Measurements from ENCODE around the gene TEAD3.

TEAD3 gene

DNA sequence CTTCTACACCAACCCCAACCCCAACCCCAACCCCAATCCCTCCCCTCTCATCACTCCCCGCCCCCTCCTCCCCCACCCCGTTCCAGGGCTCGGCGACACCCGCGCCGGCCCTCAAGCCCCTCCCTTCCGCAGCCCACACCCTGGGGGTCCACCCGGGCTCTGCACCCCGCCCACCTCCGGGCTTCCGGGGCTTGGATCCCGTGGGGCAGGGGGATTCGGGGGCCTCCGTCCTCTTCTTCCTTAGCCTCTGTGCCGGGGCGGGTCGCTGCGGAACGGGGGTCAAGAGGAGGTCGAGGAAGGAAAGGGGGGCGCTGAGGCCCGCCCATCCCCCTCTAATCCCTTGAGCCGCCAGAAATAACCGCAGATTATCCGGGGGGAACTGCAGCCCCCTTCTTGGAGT is 15.1 kb upstream of the TEAD3 start:
- no peak for DNase-seq

DNA sequence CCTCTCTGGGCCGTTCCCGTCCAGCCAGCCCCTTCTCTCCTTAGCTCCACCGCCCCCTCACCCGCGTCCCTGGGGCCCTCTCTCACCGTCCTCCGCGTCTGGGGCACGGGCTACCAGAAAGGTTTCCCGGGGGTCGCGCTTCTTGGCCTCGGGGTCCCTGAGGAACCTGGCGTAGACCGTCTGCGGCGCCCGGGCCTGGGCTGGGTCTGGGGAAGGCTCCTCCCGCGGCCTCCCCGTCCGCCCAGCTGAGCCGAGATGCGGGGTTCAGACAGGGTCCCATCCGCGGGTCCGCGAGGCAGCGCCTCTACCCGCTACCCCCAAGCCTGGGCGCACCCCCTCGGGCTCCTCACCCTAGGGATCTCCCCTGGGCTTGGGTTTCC is 14.7 kb upstream of the TEAD3 start:
- no peak for DNase-seq

DNA sequence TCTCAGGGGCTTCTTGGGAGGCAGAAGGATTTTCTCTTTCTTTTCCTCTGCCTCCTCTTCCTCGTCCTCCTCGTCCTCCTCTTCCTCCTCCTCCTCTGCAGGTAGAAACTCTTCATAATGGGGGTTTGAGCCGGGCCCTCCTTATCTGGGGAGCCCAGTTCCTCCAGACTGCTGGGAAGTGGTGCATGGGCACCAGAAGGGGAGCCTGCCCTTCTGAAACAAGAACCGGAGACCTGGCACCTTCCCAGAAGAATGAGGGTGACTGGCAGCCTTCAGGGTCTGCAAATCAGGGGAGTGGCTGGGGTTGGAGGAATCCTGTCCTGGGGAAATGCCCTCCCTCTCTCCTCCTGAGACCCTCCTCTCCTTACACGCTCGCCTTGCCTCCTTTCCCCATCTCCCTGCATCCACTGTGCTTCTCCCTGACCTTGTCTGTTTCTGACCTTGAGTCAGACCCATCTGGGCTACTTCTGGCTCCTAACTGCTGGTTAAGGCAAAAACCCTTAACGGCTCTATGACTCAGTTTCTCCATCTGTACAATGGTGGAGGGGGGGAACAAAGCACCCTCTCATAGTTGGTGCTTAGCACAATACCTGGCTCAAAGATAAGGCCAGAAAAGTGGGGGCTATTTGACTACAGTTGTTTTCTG is 14.2 kb upstream of the TEAD3 start:
- no peak for DNase-seq

DNA sequence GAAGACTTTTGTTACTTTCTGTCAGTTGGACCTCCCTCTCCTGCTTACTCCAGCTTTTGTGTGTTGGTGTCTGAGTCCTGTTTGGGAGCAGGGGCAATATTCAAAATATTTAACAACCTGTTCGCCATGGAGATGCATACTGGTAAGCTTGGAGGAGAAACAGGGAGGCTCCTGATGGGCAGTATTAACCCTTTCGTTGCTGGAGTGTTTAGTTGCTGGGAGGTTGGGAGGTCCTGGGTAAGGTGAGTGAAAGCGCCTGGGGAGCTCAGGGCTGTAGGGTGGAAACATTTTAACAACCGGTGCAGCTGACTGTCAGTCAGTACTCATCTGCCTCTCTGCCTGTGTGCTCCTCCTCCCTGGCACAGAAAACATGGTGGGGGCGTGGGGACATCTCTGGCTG is 11.7 kb upstream of the TEAD3 start:
- no peak for DNase-seq

DNA sequence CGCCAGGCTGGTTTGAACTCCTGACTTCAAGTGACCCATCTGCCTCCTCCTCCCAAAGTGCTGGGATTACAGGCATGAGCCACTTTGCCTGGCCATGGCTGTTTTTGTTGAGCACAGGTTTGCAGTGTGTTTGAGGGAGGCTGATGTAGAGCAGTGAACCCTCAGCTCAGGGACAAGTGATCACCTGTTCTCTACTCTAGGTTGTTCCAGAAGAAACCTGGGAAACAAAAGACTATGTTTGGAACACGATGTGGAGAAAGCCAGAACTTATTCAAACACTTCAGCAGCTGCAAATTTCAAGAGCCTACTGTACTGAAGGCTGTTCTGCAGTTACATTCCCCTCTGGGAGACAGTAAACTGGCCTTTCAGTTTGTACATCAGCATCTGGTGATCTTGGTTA is 11.1 kb upstream of the TEAD3 start:
- no peak for DNase-seq

DNA sequence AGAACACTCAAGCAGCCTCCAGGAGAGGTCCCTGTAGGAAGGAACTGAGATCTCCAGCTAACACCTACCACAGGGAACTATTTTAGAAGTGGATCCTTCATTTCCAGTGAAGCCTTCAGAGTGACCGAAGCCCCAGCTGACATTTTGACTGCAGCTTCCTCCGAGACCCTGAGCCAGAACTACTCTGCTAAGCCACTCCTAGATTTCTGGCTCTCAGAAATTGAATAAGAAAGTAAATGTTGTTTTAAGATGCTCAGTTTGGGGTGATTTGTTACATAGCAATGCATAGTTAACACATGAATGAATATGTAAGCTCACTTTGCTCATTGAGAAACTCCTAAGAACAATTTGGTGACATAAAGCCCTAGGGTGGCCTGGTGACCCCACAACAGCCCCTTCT is 10.3 kb upstream of the TEAD3 start:
- DNase-seq, result no peak

DNA sequence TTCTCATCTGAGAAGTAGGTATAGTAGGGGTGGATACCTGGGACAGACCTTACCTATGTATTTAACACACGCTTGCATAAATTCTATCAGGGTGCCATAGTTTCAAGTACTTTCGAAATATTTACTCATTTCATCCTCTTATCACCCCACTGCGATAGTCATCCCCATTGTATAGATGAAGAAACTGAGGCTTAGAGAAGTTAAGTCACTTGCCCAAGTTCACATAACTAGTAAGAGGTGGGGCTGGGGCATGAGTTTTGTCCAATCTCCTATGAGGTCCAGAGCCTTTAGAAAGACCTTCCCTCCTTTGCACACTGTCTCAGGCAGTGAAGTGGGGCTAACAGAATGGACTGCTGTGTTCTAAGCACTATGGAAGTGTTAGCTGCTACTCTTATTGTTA is 9.7 kb upstream of the TEAD3 start:
- no peak for DNase-seq

DNA sequence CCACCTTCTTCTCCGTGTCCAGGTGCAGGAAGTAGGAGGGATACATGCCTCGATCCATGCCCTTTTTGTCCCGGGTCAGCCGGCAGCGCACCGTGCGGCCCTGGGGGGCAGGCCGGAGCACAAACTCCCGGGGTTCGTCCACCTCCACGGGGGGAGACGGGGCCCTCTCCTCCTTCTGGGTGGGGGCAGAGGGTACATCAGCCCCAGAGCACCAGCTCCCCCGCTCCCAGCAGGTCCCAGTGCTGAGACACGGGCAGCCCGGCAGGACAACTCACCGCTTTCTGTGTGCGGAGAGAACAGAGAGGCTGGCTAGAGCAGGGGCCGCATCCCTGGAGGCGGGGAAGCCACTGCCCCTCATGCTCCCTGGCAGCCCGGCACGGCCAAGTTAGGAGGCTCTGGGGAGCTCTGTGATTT is 9.1 kb upstream of the TEAD3 start:
- no peak for DNase-seq

DNA sequence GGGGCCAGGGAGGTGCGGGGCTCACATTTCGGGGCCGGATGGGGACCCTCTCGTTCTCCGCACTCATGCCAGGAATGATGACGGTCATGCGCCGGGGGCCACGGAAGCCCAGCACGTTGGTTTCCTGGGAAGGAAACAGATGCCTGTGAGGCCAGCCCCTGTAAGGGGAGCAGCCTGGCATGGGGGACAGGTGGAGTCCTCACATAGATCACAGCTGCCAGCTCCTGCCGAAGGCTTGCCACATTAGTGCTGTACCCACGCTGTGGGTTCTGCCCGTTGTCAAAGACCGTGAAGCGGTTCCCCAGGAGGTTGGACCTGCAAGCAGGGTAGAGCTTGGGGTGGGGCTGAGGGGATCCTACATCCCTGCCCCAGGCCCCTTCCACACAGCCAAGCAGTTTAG is 6.7 kb upstream of the TEAD3 start:
- no peak for DNase-seq

DNA sequence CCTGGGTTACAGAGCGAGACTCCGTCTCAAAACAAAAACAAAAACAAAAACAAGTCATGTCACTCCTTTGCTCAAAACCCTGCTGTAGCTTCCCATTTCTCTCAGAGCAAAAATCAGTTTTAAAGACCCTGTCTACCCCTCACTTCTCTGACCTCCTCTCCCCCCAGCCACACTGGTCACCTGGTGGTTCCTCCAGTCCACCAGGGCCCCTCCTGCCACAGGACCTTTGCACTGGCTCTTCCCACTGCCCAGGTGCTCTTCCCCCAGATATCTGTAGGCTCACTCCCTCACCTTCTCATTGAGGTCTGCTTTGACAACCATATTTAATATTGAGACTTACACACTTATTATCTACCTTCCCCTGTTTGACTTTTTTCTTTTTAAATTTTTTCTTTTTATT is 4.9 kb upstream of the TEAD3 start:
- no peak for DNase-seq

DNA sequence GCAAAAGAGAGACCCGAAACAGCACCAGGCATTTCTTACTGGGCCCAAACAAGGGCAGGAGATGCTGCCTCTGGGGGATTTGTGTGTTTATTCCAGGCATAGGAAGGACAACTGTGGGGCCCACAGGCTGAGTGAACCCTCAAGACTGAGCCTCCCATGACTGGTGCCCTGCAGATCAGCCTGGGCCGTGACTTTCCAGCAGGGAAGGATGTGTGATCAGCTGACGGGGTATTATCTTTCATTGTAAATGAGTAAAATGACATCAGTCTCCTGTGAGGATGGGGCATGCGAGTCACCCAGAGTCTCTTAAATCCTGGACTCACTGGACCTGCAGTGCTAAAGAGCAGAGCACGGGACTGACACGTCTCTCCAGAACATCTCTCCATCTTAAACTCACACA is 3.9 kb upstream of the TEAD3 start:
- no peak for DNase-seq

DNA sequence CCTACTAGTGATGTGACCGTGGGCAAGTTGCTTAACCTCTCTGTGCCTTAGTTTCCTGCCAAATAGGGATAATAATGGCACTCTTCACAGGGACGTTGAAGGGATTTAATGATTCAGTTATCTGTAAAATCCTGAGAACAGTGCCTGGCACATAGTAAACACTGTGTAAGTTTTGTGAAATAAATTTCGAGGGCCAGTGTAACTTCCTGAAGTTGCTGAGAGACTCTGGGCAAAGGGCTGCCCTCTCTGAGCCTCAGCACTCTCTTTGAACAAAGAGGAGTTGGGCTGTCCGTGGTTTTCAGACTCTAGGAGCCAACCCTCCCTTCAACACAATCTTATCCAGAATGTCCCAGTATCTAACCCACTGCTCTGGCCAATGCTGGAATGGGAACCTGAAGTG is 2.5 kb upstream of the TEAD3 start:
- DNase-seq, result no peak

DNA sequence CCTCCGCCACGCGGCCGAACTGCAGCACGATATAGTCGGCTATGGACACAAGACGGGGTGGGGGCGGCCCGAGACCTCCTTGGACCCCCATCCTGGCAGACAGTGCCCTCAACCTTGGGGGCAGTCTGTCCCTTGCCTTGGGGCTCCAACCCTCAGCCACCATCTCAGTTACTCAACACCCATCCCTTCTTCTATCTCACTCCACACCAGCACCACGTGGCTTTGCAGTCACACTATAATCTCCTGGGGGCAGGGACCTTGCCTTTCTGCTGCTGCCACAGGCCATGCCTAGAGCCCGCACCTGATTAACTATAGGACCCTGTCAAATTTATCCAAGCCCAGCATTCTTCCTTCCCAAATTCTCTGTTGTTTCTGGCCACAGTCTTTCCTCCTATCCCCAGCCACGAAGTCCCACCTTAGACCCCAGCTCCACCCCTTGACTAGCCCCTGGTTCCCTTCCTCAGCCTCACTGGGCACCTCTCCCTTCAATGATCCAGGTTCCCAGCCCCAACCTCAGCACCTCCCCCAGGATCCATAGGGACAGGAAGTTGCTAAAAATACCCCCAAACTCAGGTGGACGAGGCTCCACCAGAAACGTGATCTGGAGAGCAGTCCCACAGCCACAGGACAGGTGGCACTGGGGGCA is 1.7 kb upstream of the TEAD3 start:
- peak; percentile 23 for DNase-seq

DNA sequence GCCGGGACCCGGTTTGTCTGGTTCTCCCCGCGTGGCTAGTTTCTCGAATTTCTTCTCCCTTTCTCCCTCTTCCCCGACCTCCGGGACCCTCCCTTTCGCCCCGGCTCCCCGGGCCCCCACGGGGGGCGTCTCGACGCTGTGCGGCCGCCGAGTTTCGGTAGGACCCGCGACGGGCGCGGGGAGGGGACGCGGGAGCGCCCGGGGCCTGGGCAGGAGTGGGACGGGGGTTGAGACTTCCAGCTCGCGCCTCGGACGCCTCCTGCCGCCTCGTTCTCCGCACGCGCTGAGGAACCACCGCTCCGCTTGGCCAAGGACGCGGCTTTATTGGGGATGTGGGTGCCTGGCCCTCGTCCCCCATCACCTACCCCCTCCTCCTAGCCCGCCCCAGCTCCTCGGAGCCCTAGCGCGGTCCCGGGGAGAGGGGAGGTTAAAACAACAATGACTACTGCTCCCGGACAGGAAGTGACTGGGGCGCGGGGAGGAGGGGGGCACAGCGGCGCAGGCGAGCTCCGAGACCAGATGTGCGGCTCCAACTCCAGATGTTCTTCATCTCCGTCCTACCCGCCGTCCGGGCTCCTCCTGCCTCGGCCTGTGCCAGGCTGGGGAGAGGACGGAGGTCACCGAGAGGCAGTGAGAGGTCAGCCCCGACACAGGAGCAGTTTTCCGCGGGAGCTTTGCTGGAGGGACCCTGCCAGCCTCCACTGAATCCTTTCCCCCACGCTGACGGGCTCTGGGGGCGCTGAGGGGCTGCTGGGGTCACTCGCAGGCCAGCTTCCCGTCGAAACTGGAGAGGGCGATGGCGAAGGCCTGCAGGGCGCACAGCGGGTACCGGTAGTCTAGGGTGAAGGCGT is 917 bp upstream of the TEAD3 start:
- DNase-seq, result peak; percentile 26

DNA sequence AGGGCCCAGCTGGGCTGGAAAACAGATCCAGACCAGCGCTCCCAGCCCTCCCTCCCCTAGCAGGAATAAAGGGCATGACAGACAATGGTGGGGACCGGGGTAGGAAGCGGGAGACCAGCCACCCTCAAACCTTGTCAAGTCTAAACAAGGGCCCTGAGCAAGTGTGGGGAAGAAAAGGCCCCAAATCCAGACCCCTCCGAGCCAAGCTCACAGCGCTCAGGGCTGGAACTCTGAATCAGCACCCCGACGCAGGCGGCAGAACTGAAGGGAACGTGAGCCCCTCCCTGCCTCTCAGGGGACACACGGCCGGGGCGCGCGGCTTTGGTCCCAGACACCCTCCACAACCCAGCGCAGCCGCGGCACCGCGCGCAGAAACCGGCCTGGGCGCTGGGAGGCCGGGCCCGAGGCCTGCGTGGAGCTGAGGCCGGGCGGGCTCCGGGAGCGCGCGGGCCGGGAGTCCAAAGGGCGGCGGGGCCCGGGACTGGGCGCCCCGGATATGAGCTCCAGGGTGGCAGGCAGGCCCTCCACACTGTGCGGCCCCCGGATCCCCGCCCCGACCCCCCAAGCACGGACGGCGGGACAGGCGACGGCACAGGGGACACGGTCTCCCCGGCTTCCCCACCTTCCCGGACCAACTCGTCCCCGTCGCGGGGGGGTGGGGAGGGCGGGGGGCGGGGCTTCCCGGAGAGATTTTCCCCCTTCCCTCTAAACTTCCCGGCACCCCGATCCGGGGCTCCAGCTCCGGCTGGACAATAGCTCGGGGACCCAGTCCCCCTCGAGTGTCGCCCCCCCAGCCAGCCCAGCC is 641 bp downstream of the TEAD3 start:
- DNase-seq, result no peak

DNA sequence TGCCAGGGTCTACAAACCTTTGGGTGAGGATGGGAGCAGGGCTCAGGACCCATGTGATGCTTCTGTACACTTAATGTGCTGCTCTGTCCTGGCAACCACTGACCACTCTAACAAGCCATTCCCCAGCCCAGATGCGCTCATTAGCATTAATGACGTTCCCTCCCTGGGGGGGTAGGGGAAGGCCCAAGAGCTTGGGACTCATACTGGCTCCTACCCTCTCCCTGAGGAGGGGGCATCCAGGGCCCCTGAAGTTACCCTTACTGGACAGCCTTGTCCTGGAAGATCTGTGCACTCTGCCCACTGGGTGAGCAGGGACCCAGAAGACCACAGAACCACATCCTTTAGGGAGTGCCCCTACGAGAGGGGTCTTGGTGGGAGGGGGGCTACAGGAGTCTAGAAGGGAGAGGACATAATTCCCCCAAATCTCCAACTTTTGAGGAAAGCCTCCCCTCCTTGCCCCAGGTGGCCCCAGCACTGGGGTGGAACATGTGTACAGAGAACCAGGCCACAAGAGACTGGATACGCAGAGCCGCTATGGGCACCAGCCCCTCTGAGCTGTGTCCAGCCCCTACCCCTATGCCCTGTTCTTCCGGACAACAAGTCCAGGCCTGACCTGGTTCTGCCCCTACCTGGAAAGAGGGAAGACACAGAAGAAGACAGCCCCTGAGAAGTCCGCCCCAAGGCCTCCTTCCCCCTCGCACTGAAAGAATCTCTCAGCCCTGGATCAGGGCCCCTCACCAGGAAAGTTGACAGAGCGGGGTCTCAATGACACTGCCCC is 1.4 kb downstream of the TEAD3 start:
- no peak for DNase-seq

DNA sequence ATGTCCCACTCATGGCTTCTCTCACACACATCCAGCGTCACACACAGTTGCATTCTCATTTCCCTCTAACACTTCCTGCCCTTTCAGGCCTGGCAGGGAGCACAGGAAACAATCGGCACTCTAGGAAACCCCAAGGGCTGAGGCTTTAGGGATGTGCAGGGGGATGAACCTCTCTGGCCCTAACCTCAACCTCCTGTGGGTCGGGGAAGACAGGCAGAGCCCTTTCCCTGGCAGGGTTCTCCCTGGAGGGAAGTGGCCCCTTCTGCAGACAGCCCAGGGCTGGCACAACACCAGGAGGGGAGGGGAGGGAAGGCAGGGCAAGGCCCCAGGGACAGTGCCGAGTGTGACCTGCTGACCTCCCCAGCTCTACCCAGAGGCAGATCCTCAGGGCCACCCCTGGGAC is 2.7 kb downstream of the TEAD3 start:
- DNase-seq, result peak; percentile 20

DNA sequence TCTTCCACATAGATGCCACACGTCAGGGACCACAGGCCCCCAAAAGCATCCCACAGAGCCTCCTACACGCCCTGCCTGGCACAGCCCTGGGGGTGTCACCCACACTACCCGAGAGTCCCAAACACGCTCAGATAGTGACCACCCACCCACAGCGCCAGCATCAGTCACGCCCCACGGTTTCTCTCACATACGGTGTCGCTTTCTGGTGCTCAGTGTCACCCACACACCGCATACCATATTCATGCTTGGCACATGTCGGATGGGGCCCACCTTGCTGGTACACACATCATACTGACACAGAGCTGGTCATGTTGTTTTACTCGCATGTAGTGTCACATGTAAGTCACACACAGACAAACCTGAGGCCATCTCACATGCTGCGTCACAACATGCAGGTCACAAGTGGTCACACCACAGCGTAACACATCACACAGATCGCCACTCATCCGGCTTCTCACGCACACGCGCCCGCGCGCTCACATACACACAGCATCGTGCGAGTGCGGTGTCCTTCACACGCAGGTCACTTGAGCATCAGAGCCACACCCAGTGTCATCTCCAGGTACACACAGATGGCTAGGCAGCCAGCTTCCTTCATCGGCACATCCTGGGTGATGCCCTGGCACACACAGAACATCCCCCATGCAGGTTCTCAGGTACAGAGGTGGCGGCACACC is 3.4 kb downstream of the TEAD3 start:
- no peak for DNase-seq

DNA sequence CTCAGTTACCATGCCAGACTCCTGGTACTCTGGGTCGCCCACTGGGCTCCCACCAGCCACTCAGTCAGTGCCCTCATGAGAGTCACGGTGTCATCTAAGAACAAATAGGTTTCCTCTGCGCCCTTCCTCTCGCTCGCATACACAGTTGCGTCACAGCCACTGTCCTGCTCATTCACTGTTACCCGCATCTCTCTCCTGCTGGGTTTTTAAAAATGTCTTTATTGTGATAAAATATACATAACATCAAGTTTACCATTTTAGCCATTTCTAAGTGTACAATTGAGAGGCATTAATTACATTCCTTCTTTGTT is 4.0 kb downstream of the TEAD3 start:
- peak; percentile 10 for DNase-seq

DNA sequence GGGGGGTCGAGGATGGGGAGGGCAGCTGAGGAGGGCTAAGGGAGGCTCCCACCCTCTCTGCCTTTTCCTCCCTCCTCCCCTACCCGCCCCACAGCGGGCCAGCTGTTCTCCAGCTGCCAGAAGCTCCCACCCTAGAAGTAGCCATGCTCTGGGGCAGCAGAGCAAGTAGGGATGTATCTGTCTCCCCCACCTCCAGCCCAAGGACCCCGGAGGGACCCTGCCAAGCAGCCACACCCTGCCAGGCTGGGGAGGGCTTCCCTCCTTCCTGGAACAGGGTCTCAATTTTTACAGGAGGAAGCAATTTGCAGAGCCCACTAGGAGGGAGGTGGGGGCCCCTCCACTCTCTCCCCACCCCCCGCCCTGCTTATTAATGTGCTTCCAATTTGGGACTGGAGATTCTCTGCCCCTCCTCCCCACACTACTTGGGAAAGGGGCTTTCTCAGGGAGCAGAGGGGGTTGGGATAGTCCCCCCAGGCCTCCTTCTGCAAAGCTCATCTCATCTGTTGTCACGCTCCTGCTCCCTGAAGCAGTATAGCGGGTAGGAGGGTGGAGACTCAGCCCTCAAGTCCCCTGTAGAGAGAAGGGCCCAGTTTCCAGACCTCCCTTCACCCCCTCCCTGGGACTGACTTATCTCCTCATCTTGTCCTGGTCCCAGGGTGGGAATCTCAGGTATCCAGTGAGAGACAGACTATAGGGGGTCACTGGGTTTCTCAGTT is 4.5 kb downstream of the TEAD3 start:
- DNase-seq, result no peak

DNA sequence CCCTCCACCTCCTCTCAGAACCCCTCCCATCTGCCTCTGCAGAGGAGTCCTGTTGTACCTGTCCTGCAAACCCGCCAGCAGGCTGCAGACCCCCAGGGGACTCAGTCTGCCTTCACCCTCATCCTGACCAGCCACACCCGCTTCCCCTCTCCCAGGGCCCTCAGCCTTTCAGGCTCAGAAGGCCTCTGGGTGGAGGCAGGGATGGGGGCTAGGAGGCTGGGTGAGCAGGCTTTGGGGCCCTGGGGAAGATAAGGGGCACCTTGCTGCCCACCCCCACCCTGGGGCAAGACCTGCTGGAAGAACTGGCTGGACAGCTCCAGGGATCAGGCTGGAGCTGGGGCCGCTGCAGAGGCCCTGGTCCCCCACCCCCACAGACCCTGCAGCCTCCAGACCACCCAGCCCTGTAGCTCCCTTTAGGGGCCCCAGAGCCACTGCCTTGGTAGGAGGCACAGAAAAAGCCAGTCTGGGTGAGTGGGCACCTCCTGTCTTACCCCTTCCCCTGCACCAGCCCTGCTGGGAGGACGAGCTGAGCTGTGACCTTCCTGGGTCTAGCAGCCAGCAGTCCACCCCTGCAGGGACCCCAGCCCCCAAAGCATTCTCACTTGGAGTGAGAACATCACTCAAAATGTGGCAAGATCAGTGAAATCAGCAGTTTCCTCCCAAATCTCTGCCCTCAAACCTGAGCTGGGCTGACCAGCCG is 5.2 kb downstream of the TEAD3 start:
- no peak for DNase-seq
